Measurements from ENCODE around the gene ASB9.

ASB9 gene

GRCh38 chrX:15310117-15310516 lies 40.2 kb upstream of the ASB9 start:
- TF ChIP-seq POLR2AphosphoS5 (IDR thresholded peaks at IDR 0.05; ENCODE audit: low read depth, low read length): no peak
- no peak for TF ChIP-seq REST (IDR thresholded peaks at IDR 0.05; ENCODE audit: insufficient read depth in 1 of 2, low read depth in 2 of 2, low read length in 2 of 2)
- TF ChIP-seq TAF1 (IDR thresholded peaks at IDR 0.05; ENCODE audit: borderline replicate concordance, insufficient read depth, low read length): no peak
- no peak for TF ChIP-seq FOXP2 (optimal IDR thresholded peaks at IDR 0.05; ENCODE audit: borderline replicate concordance, extremely low read depth, extremely low read length, insufficient read depth)
- TF ChIP-seq SIN3A (IDR thresholded peaks at IDR 0.05; ENCODE audit: borderline replicate concordance, insufficient read depth, low read length): no peak

GRCh38 chrX:15301924-15302323 lies 32.0 kb upstream of the ASB9 start:
- TF ChIP-seq FOXP2 (optimal IDR thresholded peaks at IDR 0.05; ENCODE audit: borderline replicate concordance, extremely low read depth, extremely low read length, insufficient read depth) (no peak), TAF1 (IDR thresholded peaks at IDR 0.05; ENCODE audit: borderline replicate concordance, insufficient read depth, low read length) (no peak), POLR2AphosphoS5 (IDR thresholded peaks at IDR 0.05; ENCODE audit: low read depth, low read length) (no peak), REST (IDR thresholded peaks at IDR 0.05; ENCODE audit: insufficient read depth in 1 of 2, low read depth in 2 of 2, low read length in 2 of 2) (no peak), SIN3A (IDR thresholded peaks at IDR 0.05; ENCODE audit: borderline replicate concordance, insufficient read depth, low read length) (no peak)

GRCh38 chrX:15299941-15300851 lies 30.3 kb upstream of the ASB9 start:
- TF ChIP-seq TAF1 (IDR thresholded peaks at IDR 0.05; ENCODE audit: borderline replicate concordance, insufficient read depth, low read length): no peak
- TF ChIP-seq POLR2AphosphoS5 (IDR thresholded peaks at IDR 0.05; ENCODE audit: low read depth, low read length): no peak
- TF ChIP-seq REST (IDR thresholded peaks at IDR 0.05; ENCODE audit: insufficient read depth in 1 of 2, low read depth in 2 of 2, low read length in 2 of 2): no peak
- TF ChIP-seq FOXP2 (optimal IDR thresholded peaks at IDR 0.05; ENCODE audit: borderline replicate concordance, extremely low read depth, extremely low read length, insufficient read depth): no peak
- TF ChIP-seq SIN3A (IDR thresholded peaks at IDR 0.05; ENCODE audit: borderline replicate concordance, insufficient read depth, low read length): no peak

- TF ChIP-seq SIN3A (IDR thresholded peaks at IDR 0.05; ENCODE audit: borderline replicate concordance, insufficient read depth, low read length): no peak
- no peak for TF ChIP-seq POLR2AphosphoS5 (IDR thresholded peaks at IDR 0.05; ENCODE audit: low read depth, low read length)
- TF ChIP-seq TAF1 (IDR thresholded peaks at IDR 0.05; ENCODE audit: borderline replicate concordance, insufficient read depth, low read length): no peak
- no peak for TF ChIP-seq REST (IDR thresholded peaks at IDR 0.05; ENCODE audit: insufficient read depth in 1 of 2, low read depth in 2 of 2, low read length in 2 of 2)
- no peak for TF ChIP-seq FOXP2 (optimal IDR thresholded peaks at IDR 0.05; ENCODE audit: borderline replicate concordance, extremely low read depth, extremely low read length, insufficient read depth)
Measured at GRCh38 chrX:15298780-15299179, 28.9 kb upstream of the ASB9 start.
